ENCODE measurements around the gene KDM3B.

Gene KDM3B

DNA sequence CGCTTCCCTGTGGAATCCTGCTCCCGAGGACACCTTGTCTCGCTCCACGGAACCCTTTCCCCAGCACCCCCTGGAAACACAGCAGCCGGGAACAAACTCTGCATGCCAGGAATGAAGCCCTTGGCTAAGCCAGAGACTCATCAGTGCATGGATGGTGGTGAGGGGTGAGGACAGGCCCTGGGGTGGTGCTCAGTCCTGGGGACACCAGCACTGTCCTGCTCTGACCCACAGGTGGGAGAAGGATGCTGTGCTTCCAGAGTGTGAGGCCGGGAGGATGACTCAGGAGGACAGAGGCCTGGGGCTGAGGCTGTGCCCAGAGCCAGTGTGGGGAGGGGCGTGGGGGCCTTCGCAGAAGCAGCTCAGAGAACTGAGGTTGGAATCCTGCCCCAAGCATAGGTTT, 101.6 kb downstream of the KDM3B start:
- DNase-seq = no peak

- no peak for DNase-seq
These were observed 102.9 kb downstream of the KDM3B start for GRCh38 chr5:138455232-138455930.

DNA sequence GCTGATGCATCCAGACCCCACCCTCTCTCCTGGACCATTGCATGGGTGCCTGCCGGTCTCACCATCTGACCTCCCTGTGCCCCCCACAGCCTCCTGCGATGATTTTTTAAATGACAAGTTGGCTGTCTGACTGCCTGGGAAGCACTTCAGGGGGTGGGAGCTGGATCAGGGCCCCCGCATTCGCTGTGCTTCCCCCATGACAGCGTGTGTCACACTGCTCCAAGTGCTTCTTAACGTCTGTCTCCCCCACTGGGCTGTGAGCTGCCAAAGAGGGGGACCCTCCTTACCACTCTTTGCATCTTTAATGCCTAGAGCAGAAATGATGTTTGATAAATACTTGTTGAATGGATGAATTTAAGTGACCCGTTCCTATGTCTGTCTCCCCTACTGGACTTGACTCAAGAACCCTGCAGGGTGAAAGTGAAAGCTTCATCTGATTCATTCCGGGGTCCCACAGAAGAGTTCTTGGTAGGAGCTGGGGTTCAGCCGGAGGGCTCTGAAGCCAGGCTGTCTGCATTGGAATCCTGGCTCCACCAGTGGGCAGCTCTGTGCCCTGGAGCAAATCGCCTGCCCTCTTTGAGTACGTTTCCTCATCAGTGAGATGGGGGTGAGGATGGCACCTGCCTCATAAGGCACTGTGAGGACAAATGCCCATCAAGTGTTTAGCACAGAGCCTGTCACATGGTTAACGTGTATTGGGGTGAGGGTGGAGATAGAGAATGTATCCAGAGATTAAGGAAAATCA, 105.2 kb downstream of the KDM3B start:
- DNase-seq = no peak

DNA sequence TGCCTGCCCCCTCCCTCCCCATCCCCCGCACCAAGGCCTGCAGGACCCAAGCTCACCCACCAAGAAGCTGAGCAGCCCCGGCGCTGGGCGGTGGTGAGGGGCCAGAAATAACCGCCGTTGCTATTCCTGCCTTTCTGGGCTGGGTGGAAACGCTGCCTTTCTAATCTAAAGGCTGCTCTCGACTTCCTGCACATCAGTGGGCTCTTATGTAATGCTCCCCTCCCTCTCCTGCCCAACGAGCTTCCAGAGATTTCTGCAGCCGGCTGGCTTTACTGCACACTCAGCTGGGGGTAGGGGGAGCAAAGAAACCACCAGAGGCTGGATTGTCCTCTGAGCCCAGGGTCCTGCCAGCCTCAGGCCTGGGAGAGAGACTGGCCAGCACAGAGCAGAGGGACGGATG, 105.9 kb downstream of the KDM3B start:
- DNase-seq = no peak

- no peak for DNase-seq
These were observed 106.4 kb downstream of the KDM3B start for GRCh38 chr5:138458856-138459255.

- DNase-seq = peak; percentile 87 to 91
These were observed 106.9 kb downstream of the KDM3B start for GRCh38 chr5:138459311-138459933.

- no peak for DNase-seq
These were observed 107.7 kb downstream of the KDM3B start for GRCh38 chr5:138460032-138460693.

GRCh38 chr5:138461343-138462125, 109.0 kb downstream of the KDM3B start:
- DNase-seq = no peak

- no peak for DNase-seq
These were observed 111.0 kb downstream of the KDM3B start for GRCh38 chr5:138463419-138464007.

DNA sequence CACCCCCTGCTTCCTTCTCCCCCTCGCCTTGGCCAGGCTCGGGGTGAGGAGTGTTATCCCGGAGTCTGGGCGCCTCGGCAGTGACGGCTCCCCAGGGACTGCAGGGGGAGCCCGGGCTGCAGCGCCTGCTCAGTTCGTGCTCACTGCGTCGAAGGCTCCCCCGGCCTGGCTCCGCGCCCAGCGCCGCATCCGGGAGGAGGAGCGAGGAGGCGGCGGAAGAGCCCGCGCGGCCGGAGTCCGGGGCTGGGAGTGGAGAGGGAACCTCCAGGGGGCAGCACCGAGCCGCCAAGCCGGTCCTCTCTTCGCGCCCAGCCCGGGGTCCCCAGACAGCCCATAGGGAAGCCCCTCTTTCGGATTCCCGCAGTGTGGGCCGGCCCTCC, 111.5 kb downstream of the KDM3B start:
- peak; percentile 94 for DNase-seq

- DNase-seq = peak; percentile 95 to 96
These were observed 112.1 kb downstream of the KDM3B start for GRCh38 chr5:138464388-138465260.

DNA sequence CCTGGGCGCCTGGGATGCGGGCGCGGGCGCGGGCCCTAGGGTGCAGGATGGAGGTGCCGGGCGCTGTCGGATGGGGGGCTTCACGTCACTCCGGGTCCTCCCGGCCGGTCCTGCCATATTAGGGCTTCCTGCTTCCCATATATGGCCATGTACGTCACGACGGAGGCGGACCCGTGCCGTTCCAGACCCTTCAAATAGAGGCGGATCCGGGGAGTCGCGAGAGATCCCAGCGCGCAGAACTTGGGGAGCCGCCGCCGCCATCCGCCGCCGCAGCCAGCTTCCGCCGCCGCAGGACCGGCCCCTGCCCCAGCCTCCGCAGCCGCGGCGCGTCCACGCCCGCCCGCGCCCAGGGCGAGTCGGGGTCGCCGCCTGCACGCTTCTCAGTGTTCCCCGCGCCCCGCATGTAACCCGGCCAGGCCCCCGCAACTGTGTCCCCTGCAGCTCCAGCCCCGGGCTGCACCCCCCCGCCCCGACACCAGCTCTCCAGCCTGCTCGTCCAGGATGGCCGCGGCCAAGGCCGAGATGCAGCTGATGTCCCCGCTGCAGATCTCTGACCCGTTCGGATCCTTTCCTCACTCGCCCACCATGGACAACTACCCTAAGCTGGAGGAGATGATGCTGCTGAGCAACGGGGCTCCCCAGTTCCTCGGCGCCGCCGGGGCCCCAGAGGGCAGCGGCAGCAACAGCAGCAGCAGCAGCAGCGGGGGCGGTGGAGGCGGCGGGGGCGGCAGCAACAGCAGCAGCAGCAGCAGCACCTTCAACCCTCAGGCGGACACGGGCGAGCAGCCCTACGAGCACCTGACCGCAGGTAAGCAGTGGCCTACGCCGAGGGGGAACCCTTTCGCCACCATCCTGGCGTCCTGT, 113.0 kb downstream of the KDM3B start, which contains the start of gene EGR1:
TSS of gene EGR1 (plus strand) at position 219 of the 864 bp plus-strand sequence. CDS start at position 502, 283 bp downstream.
- peak; percentile 95 to 96 for DNase-seq

- DNase-seq = peak; percentile 26 to 37
These were observed 113.8 kb downstream of the KDM3B start for GRCh38 chr5:138466125-138466899.

- peak in 1 of 2 experiments; percentile 14 for DNase-seq
These were observed 114.6 kb downstream of the KDM3B start for GRCh38 chr5:138466900-138467710.

DNA sequence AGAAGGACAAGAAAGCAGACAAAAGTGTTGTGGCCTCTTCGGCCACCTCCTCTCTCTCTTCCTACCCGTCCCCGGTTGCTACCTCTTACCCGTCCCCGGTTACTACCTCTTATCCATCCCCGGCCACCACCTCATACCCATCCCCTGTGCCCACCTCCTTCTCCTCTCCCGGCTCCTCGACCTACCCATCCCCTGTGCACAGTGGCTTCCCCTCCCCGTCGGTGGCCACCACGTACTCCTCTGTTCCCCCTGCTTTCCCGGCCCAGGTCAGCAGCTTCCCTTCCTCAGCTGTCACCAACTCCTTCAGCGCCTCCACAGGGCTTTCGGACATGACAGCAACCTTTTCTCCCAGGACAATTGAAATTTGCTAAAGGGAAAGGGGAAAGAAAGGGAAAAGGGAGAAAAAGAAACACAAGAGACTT, 115.2 kb downstream of the KDM3B start:
- no peak for DNase-seq

DNA sequence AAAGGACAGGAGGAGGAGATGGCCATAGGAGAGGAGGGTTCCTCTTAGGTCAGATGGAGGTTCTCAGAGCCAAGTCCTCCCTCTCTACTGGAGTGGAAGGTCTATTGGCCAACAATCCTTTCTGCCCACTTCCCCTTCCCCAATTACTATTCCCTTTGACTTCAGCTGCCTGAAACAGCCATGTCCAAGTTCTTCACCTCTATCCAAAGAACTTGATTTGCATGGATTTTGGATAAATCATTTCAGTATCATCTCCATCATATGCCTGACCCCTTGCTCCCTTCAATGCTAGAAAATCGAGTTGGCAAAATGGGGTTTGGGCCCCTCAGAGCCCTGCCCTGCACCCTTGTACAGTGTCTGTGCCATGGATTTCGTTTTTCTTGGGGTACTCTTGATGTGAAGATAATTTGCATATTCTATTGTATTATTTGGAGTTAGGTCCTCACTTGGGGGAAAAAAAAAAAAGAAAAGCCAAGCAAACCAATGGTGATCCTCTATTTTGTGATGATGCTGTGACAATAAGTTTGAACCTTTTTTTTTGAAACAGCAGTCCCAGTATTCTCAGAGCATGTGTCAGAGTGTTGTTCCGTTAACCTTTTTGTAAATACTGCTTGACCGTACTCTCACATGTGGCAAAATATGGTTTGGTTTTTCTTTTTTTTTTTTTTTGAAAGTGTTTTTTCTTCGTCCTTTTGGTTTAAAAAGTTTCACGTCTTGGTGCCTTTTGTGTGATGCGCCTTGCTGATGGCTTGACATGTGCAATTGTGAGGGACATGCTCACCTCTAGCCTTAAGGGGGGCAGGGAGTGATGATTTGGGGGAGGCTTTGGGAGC, 115.9 kb downstream of the KDM3B start:
- DNase-seq = no peak

DNA sequence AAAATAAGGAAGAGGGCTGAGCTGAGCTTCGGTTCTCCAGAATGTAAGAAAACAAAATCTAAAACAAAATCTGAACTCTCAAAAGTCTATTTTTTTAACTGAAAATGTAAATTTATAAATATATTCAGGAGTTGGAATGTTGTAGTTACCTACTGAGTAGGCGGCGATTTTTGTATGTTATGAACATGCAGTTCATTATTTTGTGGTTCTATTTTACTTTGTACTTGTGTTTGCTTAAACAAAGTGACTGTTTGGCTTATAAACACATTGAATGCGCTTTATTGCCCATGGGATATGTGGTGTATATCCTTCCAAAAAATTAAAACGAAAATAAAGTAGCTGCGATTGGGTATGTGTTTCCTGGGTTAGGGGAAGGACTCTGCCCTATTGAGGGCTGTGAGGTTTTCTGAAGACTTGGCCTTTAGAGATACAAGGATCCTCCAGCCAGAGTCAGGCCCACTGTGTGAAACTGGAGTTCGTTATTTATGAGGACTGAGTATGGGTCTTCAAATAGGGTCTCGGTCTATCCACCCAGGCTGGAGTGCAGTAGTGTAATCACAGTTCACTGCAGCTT, 116.6 kb downstream of the KDM3B start:
- no peak for DNase-seq

Data from activated CD4-positive, alpha-beta T cell treated with anti-CD3 and anti-CD28 coated beads, Interleukin-2, amount 50 U/mL, for 48 hours (primary cell).